HCT116 (cell line): ENCODE results near the gene HLCS. TPM values are rescaled to one million over a fixed set of nuclear protein-coding genes. Genes with fewer than 3 reads are reported as not detected.

ENCODE experiments used
- ATAC-seq: fragments of 200-7000 bp; cut with Tn5 transposase; 2 replicates; pipeline ENCODE4 v1.9.1; 2020; ENCODE audit warnings: mild to moderate bottlenecking, moderate library complexity
- BruUV-seq: library from RNA; stranded (reverse); fragments of 400-500 nt; replicated peaks from 2 replicates; lab custom pipeline; 2021; lab: Mats Ljungman, UMichigan
- CTCF ChIA-PET: fragments of 300-600 bp; sonication (Branson Sonifier 250); formaldehyde crosslinking; loops from one replicate; lab custom pipeline; 2021; ENCODE audit warnings: antibody characterized with exemption; lab: Charles Lee
- POLR2A ChIA-PET: fragments of 300-600, 350-600 bp; sonication (Branson Sonifier 250); formaldehyde crosslinking; loops from one replicate; lab custom pipeline; 2021; ENCODE audit warnings: antibody characterized with exemption; lab: Charles Lee
- RAD21 ChIA-PET, 2 experiments: fragments of 300-600 bp; sonication (Branson Sonifier 250); formaldehyde crosslinking; loops; one replicate each; lab custom pipeline; 2023; ENCODE audit warnings: low total read pairs in 2 of 2; ENCODE audit not compliant: uncharacterized antibody in 2 of 2, unreplicated experiment in 2 of 2, low non-redundant PET in 1 of 2; lab: Charles Lee
- DNase-seq: peaks from one replicate; pipeline ENCODE4 v3.0.0-alpha.2; 2010; ENCODE audit warnings: low read depth, low spot score
- H2AFZ ChIP-seq: fragments of 200-600 bp; shearing (Covaris generic), sonication (generic); 2 replicates; pipeline ENCODE4 v1.6.1; 2017; ENCODE audit warnings: low read depth, mixed run types, mixed read lengths, antibody characterized with exemption, low read length; ENCODE audit not compliant: poor library complexity, severe bottlenecking
- H3K27ac ChIP-seq: 2 replicates; pipeline ENCODE4 v1.5.1; 2012; ENCODE audit warnings: low read depth, low read length
- H3K27me3 ChIP-seq: fragments of 200-600 bp; sonication (generic); 2 replicates; pipeline ENCODE4 v1.6.1; 2016; ENCODE audit warnings: mixed run types, low read length, mixed read lengths; ENCODE audit not compliant: insufficient read depth
- H3K36me3 ChIP-seq, 2 experiments: fragments of 200-500 bp in 1 of 2; fragments of 200-600 bp in 1 of 2; sonication (Bioruptor generic) in 1 of 2; sonication (generic) in 1 of 2; 2 replicates each; pipeline versions ENCODE4 v1.5.1 to v1.6.1; 2014 to 2016; ENCODE audit warnings: low read length in 2 of 2, inconsistent platforms in 1 of 2, mixed read lengths in 1 of 2, mixed run types in 1 of 2; ENCODE audit not compliant: insufficient read depth in 2 of 2, control insufficient read depth in 1 of 2
- H3K4me1 ChIP-seq, 2 experiments: fragments of 200-600 bp in 1 of 2; sonication (generic) in 1 of 2; 2 replicates each; pipeline versions ENCODE4 v1.5.1 to v1.6.1; 2012 to 2017; ENCODE audit warnings: low read length in 2 of 2, inconsistent platforms in 1 of 2, mild to moderate bottlenecking in 1 of 2, mixed read lengths in 1 of 2, mixed run types in 1 of 2, moderate library complexity in 1 of 2; ENCODE audit not compliant: insufficient read depth in 2 of 2, control insufficient read depth in 1 of 2
- H3K4me2 ChIP-seq: fragments of 200-600 bp; sonication (generic); 2 replicates; pipeline ENCODE4 v1.6.1; 2017; ENCODE audit warnings: mixed run types, low read length, mixed read lengths
- H3K4me3 ChIP-seq, 2 experiments: fragments of 200-600 bp in 1 of 2; sonication (generic) in 1 of 2; replicated peaks in 1 of 2; 2 replicates each; pipeline ENCODE4 v1.5.1; 2011 to 2016; ENCODE audit warnings: low read length in 2 of 2, control low read depth in 1 of 2, low read depth in 1 of 2, mild to moderate bottlenecking in 1 of 2, mixed read lengths in 1 of 2, mixed run types in 1 of 2
- H3K79me2 ChIP-seq: fragments of 200-600 bp; sonication (generic); 2 replicates; pipeline ENCODE4 v1.6.1; 2017; ENCODE audit warnings: mild to moderate bottlenecking, mixed run types, low read length, moderate library complexity, mixed read lengths; ENCODE audit not compliant: insufficient read depth
- H3K9ac ChIP-seq: fragments of 200-600 bp; sonication (generic); 2 replicates; pipeline ENCODE4 v1.6.1; 2016; ENCODE audit warnings: low read length, mixed read lengths
- H3K9me2 ChIP-seq: fragments of 200-600 bp; sonication (generic), shearing (Covaris generic); 2 replicates; pipeline ENCODE4 v1.6.1; 2017; ENCODE audit warnings: mixed run types, mild to moderate bottlenecking, moderate library complexity; ENCODE audit not compliant: insufficient read depth
- H3K9me3 ChIP-seq, 2 experiments: fragments of 200-500 bp in 1 of 2; fragments of 200-600 bp in 1 of 2; sonication (Bioruptor generic) in 1 of 2; sonication (generic) in 1 of 2; 2 replicates each; pipeline ENCODE4 v1.6.1; 2014 to 2017; ENCODE audit warnings: low read length in 2 of 2, mixed read lengths in 2 of 2, inconsistent platforms in 1 of 2, low read depth in 1 of 2, mild to moderate bottlenecking in 1 of 2, mixed run types in 1 of 2, moderate library complexity in 1 of 2; ENCODE audit not compliant: control insufficient read depth in 1 of 2, insufficient read depth in 1 of 2
- H4K20me1 ChIP-seq: fragments of 200-600 bp; sonication (generic), shearing (Covaris generic); 2 replicates; pipeline ENCODE4 v1.6.1; 2017; ENCODE audit warnings: mixed run types, mild to moderate bottlenecking, moderate library complexity; ENCODE audit not compliant: insufficient read depth
- CEBPB ChIP-seq: IDR thresholded peaks from 2 replicates; pipeline ENCODE4 v1.6.1; 2012; ENCODE audit warnings: low read depth
- EGR1 ChIP-seq: IDR thresholded peaks from 2 replicates; pipeline ENCODE4 v1.6.1; 2012; ENCODE audit warnings: low read depth
- JUND ChIP-seq: IDR thresholded peaks from 2 replicates; pipeline ENCODE4 v1.6.1; 2012
- POLR2AphosphoS5 ChIP-seq: IDR thresholded peaks from 2 replicates; pipeline ENCODE4 v1.6.1; 2011; ENCODE audit warnings: mild to moderate bottlenecking, low read depth, low read length, moderate library complexity
- SIN3A ChIP-seq: IDR thresholded peaks from 2 replicates; pipeline ENCODE4 v1.6.1; 2012; ENCODE audit warnings: low read depth
- SP1 ChIP-seq: IDR thresholded peaks from 2 replicates; pipeline ENCODE4 v1.6.1; 2012; ENCODE audit warnings: low read depth
- TCF7L2 ChIP-seq: IDR thresholded peaks from 2 replicates; pipeline ENCODE4 v1.7.0; 2011; ENCODE audit warnings: borderline replicate concordance, inconsistent platforms; ENCODE audit not compliant: insufficient read depth, insufficient read length; ENCODE audit errors: extremely low read depth
- YY1 ChIP-seq: IDR thresholded peaks from 2 replicates; pipeline ENCODE4 v1.6.1; 2011; ENCODE audit warnings: low read length, low read depth, moderate library complexity, mild to moderate bottlenecking; ENCODE audit not compliant: insufficient replicate concordance; ENCODE audit errors: extremely low read depth
- ZBTB33 ChIP-seq: IDR thresholded peaks from 2 replicates; pipeline ENCODE4 v1.6.1; 2011; ENCODE audit warnings: mild to moderate bottlenecking, low read length, moderate library complexity; ENCODE audit not compliant: insufficient replicate concordance; ENCODE audit errors: extremely low read depth
- ZFX ChIP-seq: fragments of 450-650 bp; IDR thresholded peaks from 2 replicates; pipeline ENCODE4 v1.6.1; 2017
- ZNF274 ChIP-seq: fragments of 200-500 bp; sonication (Bioruptor generic); IDR thresholded peaks from 2 replicates; pipeline ENCODE4 v1.6.1; 2014; ENCODE audit warnings: mild to moderate bottlenecking, low read depth, low read length, inconsistent platforms
- intact Hi-C: fragments of 100-400 bp; cut with micrococcal nuclease; formaldehyde crosslinking; loops from 2 replicates; pipeline ENCODE4 v1.10.0; 2022
- total RNA-seq: library from RNA; stranded (reverse); gene quantifications from one replicate; pipeline ENCODE4 v1.2.1, GENCODE V29; 2021; ENCODE audit not compliant: unreplicated experiment

HLCS gene
- total RNA-seq, 1 experiment from 2014 or later = 18.5 TPM

DNA sequence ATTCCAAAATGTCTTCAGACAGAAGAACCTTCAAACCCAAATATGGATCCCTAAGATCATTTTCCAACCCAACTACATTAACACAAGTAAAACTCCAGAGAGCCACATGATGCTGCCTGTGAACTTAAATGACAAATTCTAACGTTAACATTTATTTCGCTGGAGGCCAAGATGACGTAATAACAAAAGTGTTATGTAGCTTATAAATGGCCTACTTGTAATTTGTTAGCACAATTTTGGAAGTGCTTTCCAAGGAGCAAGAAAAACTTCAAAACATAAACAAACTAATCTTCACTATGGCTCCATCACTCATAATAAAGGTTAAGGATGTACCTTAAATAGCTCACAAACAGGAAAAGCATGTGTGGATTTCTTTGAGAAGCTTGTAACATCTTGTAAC is 126.7 kb downstream of the HLCS start (continued):
- TF ChIP-seq ZBTB33 (no peak), SP1 (no peak), EGR1 (no peak), SIN3A (no peak)

- Histone ChIP-seq H3K9me3 (no peaks in the 10 kb centered on the region), H3K4me1 (peaks cover 0 to 6% of the 10 kb centered on the region in 2 experiments; a peak in 1 of 4 replicates), H4K20me1 (no peaks in the 10 kb centered on the region), H3K79me2 (no peaks in the 10 kb centered on the region), H3K36me3 (no peaks in the 10 kb centered on the region), H3K4me3 (no peak overlapping the region), H3K27ac (no peak overlapping the region), H3K27me3 (no peaks in the 10 kb centered on the region), H2AFZ (no peak overlapping the region), H3K9ac (no peak overlapping the region), H3K9me2 (no peaks in the 10 kb centered on the region), H3K4me2 (no peak overlapping the region)
- DNase-seq (no peak), ATAC-seq (no peak)
- CTCF ChIA-PET = interaction anchor here (1.2 kb wide), 1 partner anchor 209 kb away, joined by 3 read pairs; no protein-coding TSS in a partner anchor
- RAD21 ChIA-PET = no interaction called here
- no TSS peak for BruUV-seq
- intact Hi-C loops = no loop called here
- no peak for TF ChIP-seq JUND
- no peak for TF ChIP-seq EGR1
- TF ChIP-seq CEBPB = no peak
- no peak for TF ChIP-seq TCF7L2
- no peak for TF ChIP-seq YY1
- TF ChIP-seq ZNF274 = no peak
- TF ChIP-seq POLR2AphosphoS5 = no peak
- TF ChIP-seq ZFX = no peak
- POLR2A ChIA-PET = no interaction called here
These were observed 127.3 kb downstream of the HLCS start for GRCh38 chr21:36839123-36839522.
